GM19099 (cell line): ENCODE data around the gene NT5DC4.

Experiments
- POLR2A ChIP-seq: IDR thresholded peaks from 3 replicates; pipeline ENCODE4 v1.6.1; 2011; ENCODE audit warnings: low read depth; ENCODE audit not compliant: insufficient read length; ENCODE audit errors: extremely low read depth

Gene NT5DC4

GRCh38 chr2:112728029-112728362, 7.2 kb downstream of the NT5DC4 start:
- TF ChIP-seq POLR2A, result no peak

- no peak for TF ChIP-seq POLR2A
Observed at GRCh38 chr2:112728378-112729175, 7.8 kb downstream of the NT5DC4 start.

- no peak for TF ChIP-seq POLR2A
Observed at GRCh38 chr2:112730216-112730615, 9.4 kb downstream of the NT5DC4 start.

GRCh38 chr2:112730791-112731190, 10.0 kb downstream of the NT5DC4 start:
- no peak for TF ChIP-seq POLR2A

GRCh38 chr2:112731479-112731878, 10.7 kb downstream of the NT5DC4 start:
- no peak for TF ChIP-seq POLR2A

GRCh38 chr2:112733456-112733855, 12.6 kb downstream of the NT5DC4 start:
- TF ChIP-seq POLR2A, result no peak

- no peak for TF ChIP-seq POLR2A
Observed at GRCh38 chr2:112733871-112734270, 13.1 kb downstream of the NT5DC4 start.

- TF ChIP-seq POLR2A, result no peak
Observed at GRCh38 chr2:112737542-112738232, 16.9 kb downstream of the NT5DC4 start.

- TF ChIP-seq POLR2A, result no peak
Observed at GRCh38 chr2:112740527-112740926, 19.7 kb downstream of the NT5DC4 start.

- TF ChIP-seq POLR2A, result no peak
Observed at GRCh38 chr2:112749755-112750559, 29.1 kb downstream of the NT5DC4 start.

GRCh38 chr2:112750560-112750843, 29.7 kb downstream of the NT5DC4 start:
- TF ChIP-seq POLR2A, result no peak

GRCh38 chr2:112751451-112752197, 30.8 kb downstream of the NT5DC4 start:
- no peak for TF ChIP-seq POLR2A

- no peak for TF ChIP-seq POLR2A
Observed at GRCh38 chr2:112752667-112753066, 31.8 kb downstream of the NT5DC4 start.

GRCh38 chr2:112754564-112754963, 33.7 kb downstream of the NT5DC4 start:
- no peak for TF ChIP-seq POLR2A

- TF ChIP-seq POLR2A, result no peak
Observed at GRCh38 chr2:112755444-112755843, 34.6 kb downstream of the NT5DC4 start.
